Loucy (cell line): ENCODE data around the gene LHCGR.

Experiments used
- EZH2phosphoT487 ChIP-seq: fragments of 200-600 bp; IDR thresholded peaks from 2 replicates; pipeline ENCODE4 v1.6.1; 2018; ENCODE audit warnings: antibody characterized with exemption, mild to moderate bottlenecking, moderate library complexity, borderline replicate concordance
- TF ChIP-seq, protein P1 (sequence below): fragments of 200-600 bp; sonication (generic); conservative IDR thresholded peaks from 2 replicates; pipeline ENCODE4 v1.5.1; 2014; ENCODE audit warnings: mild to moderate bottlenecking, antibody characterized with exemption, low read length

DNA sequence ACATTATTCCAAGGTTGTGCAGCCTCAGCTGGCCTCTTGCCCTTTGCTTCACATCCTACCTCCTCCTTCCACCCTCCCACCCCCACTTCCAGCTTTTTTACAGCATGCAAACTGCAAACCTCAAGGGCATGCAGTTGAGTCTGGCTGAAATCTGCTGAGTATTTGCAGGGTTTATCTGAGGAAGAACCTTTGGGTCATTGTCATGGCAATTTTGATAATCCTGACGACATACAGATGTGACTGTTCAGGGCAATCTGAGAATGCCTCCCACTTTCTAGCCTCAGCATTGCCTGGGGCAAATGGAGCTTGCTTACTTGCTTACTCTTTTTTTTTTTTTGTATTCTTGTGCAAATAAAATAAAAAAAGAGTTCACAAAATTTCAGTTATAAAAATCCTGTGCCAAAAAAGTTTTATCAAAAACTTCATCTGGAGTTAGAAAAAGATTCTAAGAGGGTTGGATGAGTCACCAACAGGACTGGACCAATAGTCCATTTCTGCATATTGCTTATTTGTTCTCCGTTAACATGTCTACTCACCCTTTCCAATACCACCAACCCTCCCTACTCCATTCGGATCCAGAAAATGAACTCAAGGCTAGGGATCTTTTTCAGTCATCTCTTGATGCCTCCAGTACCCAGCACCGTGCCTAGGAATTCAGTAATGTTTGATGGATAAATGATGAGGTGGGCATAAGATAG lies 23.6 kb upstream of the LHCGR start:
- TF ChIP-seq, protein P1, sequence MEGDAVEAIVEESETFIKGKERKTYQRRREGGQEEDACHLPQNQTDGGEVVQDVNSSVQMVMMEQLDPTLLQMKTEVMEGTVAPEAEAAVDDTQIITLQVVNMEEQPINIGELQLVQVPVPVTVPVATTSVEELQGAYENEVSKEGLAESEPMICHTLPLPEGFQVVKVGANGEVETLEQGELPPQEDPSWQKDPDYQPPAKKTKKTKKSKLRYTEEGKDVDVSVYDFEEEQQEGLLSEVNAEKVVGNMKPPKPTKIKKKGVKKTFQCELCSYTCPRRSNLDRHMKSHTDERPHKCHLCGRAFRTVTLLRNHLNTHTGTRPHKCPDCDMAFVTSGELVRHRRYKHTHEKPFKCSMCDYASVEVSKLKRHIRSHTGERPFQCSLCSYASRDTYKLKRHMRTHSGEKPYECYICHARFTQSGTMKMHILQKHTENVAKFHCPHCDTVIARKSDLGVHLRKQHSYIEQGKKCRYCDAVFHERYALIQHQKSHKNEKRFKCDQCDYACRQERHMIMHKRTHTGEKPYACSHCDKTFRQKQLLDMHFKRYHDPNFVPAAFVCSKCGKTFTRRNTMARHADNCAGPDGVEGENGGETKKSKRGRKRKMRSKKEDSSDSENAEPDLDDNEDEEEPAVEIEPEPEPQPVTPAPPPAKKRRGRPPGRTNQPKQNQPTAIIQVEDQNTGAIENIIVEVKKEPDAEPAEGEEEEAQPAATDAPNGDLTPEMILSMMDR, result no peak
- no peak for TF ChIP-seq EZH2phosphoT487
